Kidney capillary endothelial cell (primary cell): ENCODE data around the gene POU3F2.

Source experiments
- DNase-seq: peaks from one replicate; pipeline ENCODE4 v3.0.0-alpha.2; 2018; ENCODE audit warnings: low spot score

POU3F2 gene

GRCh38 chr6:98834060-98835031, at the start of gene POU3F2:
Gene POU3F2 (plus strand): TSS chr6:98834574. CDS start chr6:98834874, 300 bp downstream.
- DNase-seq: no peak

- DNase-seq: no peak
These were observed 46.9 kb upstream of the POU3F2 start for GRCh38 chr6:98787435-98787834.

- no peak for DNase-seq
These were observed 46.4 kb upstream of the POU3F2 start for GRCh38 chr6:98787961-98788360.

- no peak for DNase-seq
These were observed 40.0 kb upstream of the POU3F2 start for GRCh38 chr6:98794307-98794842.

- DNase-seq: peak; percentile 26
These were observed 37.0 kb upstream of the POU3F2 start for GRCh38 chr6:98797217-98797994.

GRCh38 chr6:98800866-98801265, 33.5 kb upstream of the POU3F2 start:
- no peak for DNase-seq

GRCh38 chr6:98808541-98809210, 25.7 kb upstream of the POU3F2 start:
- DNase-seq: peak; percentile 81

- no peak for DNase-seq
These were observed 22.2 kb upstream of the POU3F2 start for GRCh38 chr6:98812220-98812619.

GRCh38 chr6:98816799-98817198, 17.6 kb upstream of the POU3F2 start:
- DNase-seq: no peak

GRCh38 chr6:98821756-98822405, 12.5 kb upstream of the POU3F2 start:
- no peak for DNase-seq

- no peak for DNase-seq
These were observed 10.8 kb upstream of the POU3F2 start for GRCh38 chr6:98823428-98824161.

- DNase-seq: no peak
These were observed 10.0 kb upstream of the POU3F2 start for GRCh38 chr6:98824162-98824901.

- no peak for DNase-seq
These were observed 9.3 kb upstream of the POU3F2 start for GRCh38 chr6:98824902-98825599.

- no peak for DNase-seq
These were observed 8.7 kb upstream of the POU3F2 start for GRCh38 chr6:98825600-98826230.

- DNase-seq: no peak
These were observed 6.8 kb upstream of the POU3F2 start for GRCh38 chr6:98827295-98828159.

- DNase-seq: no peak
These were observed 6.1 kb upstream of the POU3F2 start for GRCh38 chr6:98828211-98828788.

GRCh38 chr6:98828941-98829411, 5.4 kb upstream of the POU3F2 start:
- DNase-seq: no peak

- DNase-seq: no peak
These were observed 4.2 kb upstream of the POU3F2 start for GRCh38 chr6:98830146-98830545.
